GDM1 (cell line): ENCODE results near the gene KSR1.
"Not testable (repeated sequence)": the region's sequence is repeated elsewhere in the genome, so short reads cannot be mapped to it uniquely, and the experiment has no call there.

Experiments
- DNase-seq: peaks from one replicate; lab custom pipeline; 2025; lab: John Stamatoyannopoulos, UW

The KSR1 gene

GRCh38 chr17:27634776-27635175 lies 178.5 kb downstream of the KSR1 start:
- no peak for DNase-seq

- peak; percentile 75 for DNase-seq
Measured at GRCh38 chr17:27635275-27635823, 179.1 kb downstream of the KSR1 start.

GRCh38 chr17:27636005-27636520 lies 179.8 kb downstream of the KSR1 start:
- not testable (repeated sequence) for DNase-seq

- not testable (repeated sequence) for DNase-seq
Measured at GRCh38 chr17:27637818-27638217, 181.6 kb downstream of the KSR1 start.

GRCh38 chr17:27638415-27638914 lies 182.2 kb downstream of the KSR1 start:
- DNase-seq, result not testable (repeated sequence)

- DNase-seq, result no peak
Measured at GRCh38 chr17:27640790-27641189, 184.5 kb downstream of the KSR1 start.

GRCh38 chr17:27644586-27644985 lies 188.3 kb downstream of the KSR1 start:
- no peak for DNase-seq

GRCh38 chr17:27645621-27646020 lies 189.4 kb downstream of the KSR1 start:
- not testable (repeated sequence) for DNase-seq

GRCh38 chr17:27646232-27646631 lies 190.0 kb downstream of the KSR1 start:
- no peak for DNase-seq

- DNase-seq, result no peak
Measured at GRCh38 chr17:27647765-27648164, 191.5 kb downstream of the KSR1 start.

GRCh38 chr17:27649111-27649571 lies 192.9 kb downstream of the KSR1 start:
- not testable (repeated sequence) for DNase-seq

GRCh38 chr17:27649929-27650328 lies 193.7 kb downstream of the KSR1 start:
- no peak for DNase-seq

GRCh38 chr17:27650836-27651235 lies 194.6 kb downstream of the KSR1 start:
- no peak for DNase-seq

- peak; percentile 10 for DNase-seq
Measured at GRCh38 chr17:27651411-27652345, 195.4 kb downstream of the KSR1 start.

GRCh38 chr17:27653449-27653971 lies 197.3 kb downstream of the KSR1 start:
- not testable (repeated sequence) for DNase-seq

GRCh38 chr17:27654136-27654535 lies 197.9 kb downstream of the KSR1 start:
- DNase-seq, result no peak

GRCh38 chr17:27654654-27655524 lies 198.6 kb downstream of the KSR1 start:
- peak; percentile 21 for DNase-seq

GRCh38 chr17:27655525-27656111 lies 199.4 kb downstream of the KSR1 start:
- not testable (repeated sequence) for DNase-seq

GRCh38 chr17:27656620-27657019 lies 200.4 kb downstream of the KSR1 start:
- DNase-seq, result not testable (repeated sequence)

GRCh38 chr17:27657620-27658019 lies 201.4 kb downstream of the KSR1 start:
- no peak for DNase-seq

- DNase-seq, result no peak
Measured at GRCh38 chr17:27659683-27660082, 203.4 kb downstream of the KSR1 start.
